Spleen (tissue), 7 donors: ENCODE data around the gene VSTM4.

Source experiments
- POLR2A ChIP-seq, 3 donors: fragments of 450-650 bp; IDR thresholded peaks; one replicate each; pipeline ENCODE4 v1.5.1; 2017; ENCODE audit warnings: antibody characterized with exemption in 3 of 3, mild to moderate bottlenecking in 1 of 3
- TF ChIP-seq, protein P1 (sequence below), 11 experiments: fragments of 200-600 bp in 7 of 11; fragments of 450-650 bp in 4 of 11; sonication (generic) in 4 of 11; IDR thresholded peaks in 8 of 11; conservative IDR thresholded peaks in 3 of 11; 1 replicate in 7 of 11; 2 replicates in 4 of 11; pipeline versions ENCODE4 v1.4.0 to v1.8.0; 2016 to 2021; ENCODE audit warnings: antibody characterized with exemption in 11 of 11, inconsistent platforms in 4 of 11, mild to moderate bottlenecking in 1 of 11
- donor health status: DM: no; HTN: no; CAD: no; lungs with moderate emphysema.
- donor health status: DM: no; HTN: no; CAD: no.
- donor health status: DM: no; HTN: no; CAD: no.

DNA sequence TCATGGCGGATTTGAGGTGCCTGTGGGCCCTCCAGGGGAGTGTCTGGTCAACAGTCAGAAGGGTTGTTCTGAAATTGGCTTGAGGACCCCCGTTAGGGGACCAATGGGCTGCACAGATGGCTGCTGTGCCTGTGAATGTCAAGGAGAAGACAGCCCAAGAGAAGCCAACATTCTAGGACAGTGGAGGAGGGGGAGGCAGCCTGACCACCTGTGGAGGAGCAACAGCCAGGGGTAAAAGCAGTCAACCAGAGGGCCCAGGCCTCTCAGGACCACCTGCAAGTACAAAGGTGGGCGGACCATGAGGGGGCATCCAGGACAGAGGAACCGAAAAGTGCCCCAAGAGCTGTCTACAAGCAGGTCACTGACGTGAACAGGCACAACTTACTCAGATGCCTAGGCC lies 76.6 kb downstream of the VSTM4 start:
- no peak for TF ChIP-seq POLR2A (IDR thresholded peaks at IDR 0.05)
- TF ChIP-seq, protein P1, sequence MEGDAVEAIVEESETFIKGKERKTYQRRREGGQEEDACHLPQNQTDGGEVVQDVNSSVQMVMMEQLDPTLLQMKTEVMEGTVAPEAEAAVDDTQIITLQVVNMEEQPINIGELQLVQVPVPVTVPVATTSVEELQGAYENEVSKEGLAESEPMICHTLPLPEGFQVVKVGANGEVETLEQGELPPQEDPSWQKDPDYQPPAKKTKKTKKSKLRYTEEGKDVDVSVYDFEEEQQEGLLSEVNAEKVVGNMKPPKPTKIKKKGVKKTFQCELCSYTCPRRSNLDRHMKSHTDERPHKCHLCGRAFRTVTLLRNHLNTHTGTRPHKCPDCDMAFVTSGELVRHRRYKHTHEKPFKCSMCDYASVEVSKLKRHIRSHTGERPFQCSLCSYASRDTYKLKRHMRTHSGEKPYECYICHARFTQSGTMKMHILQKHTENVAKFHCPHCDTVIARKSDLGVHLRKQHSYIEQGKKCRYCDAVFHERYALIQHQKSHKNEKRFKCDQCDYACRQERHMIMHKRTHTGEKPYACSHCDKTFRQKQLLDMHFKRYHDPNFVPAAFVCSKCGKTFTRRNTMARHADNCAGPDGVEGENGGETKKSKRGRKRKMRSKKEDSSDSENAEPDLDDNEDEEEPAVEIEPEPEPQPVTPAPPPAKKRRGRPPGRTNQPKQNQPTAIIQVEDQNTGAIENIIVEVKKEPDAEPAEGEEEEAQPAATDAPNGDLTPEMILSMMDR (IDR thresholded peaks at IDR 0.05 in 8 of 11, conservative IDR thresholded peaks at IDR 0.05 in 3 of 11), result no peak
